GM19372 (cell line): Measurements from ENCODE around the gene GSTM1.

Source experiments
- ATAC-seq: cut with Tn5 transposase; IDR thresholded peaks from one replicate; pipeline ENCODE4 v1.9.1; 2021; ENCODE audit warnings: mild to moderate bottlenecking, low read depth, moderate library complexity; ENCODE audit not compliant: unreplicated experiment

The GSTM1 gene

DNA sequence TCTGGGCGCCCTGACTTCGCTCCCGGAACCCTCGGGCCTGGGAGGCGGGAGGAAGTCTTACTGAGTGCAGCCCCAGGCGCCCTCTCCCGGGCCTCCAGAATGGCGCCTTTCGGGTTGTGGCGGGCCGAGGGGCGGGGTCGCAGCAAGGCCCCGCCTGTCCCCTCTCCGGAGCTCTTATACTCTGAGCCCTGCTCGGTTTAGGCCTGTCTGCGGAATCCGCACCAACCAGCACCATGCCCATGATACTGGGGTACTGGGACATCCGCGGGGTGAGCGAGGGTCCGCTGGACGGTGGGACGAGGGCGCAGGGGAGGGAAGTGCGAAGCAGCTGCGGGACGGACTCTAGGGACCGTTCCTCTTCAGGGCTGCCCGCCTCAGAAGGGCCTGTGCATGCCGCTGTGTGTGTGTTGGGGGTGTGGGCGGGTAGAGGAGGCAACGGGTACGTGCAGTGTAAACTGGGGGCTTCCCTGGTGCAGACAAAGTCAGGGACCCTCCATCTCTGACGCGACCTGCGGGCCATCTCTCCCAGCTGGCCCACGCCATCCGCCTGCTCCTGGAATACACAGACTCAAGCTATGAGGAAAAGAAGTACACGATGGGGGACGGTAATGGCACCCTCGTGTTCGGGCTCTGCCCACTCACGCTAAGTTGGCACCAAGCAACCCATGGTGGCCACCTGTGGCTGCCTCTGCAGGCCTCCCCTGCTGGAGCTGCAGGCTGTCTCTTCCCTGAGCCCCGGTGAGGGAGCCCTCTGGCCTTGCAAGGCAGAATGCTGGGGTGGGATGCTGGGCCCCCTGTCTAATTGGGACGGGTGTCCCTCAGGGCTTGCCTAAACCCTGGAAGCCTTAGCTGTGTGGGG lies at the start of gene GSTM1:
GSTM1 (plus strand) TSS at position 177 of the 859 bp plus-strand sequence; CDS start at position 234, 57 bp downstream.
- ATAC-seq = peak; percentile 94

DNA sequence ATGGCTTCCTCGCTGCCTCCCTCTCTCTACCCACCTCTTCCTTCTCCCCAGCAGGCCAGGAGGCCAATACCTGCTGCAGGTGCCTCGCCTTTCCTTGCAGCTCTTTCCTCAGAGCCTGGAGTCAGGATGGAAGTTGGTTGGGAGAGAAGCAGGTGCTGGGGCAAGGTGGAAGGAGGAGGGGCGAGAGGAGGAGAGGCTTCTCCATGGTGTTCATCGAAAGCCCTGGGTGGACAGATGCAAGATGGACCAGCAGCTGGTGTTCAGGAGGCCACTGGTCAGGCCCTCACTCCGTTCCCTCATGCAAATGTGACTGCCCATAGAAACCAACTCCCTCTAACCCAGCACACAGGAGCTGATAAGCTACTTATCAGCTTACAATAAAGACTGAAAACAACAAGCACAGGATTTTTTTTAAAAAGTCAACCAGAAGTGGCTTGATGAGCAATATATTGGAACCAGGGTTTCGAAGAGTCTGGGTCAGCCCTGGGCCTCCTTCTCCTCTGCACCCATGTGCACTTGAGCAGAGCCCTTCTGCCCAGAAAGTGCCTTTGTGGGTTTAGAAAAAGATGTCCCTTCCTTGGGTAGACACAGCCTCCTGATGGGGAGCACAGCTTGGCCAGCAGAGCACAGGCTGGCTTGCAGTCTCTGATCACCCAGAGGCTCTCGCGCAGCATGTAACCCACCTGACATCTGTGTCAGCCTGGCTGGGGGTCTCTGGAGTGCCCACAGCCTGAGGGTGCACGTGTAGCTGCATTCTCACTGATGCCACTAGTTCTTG lies 48.4 kb upstream of the GSTM1 start:
- no peak for ATAC-seq

DNA sequence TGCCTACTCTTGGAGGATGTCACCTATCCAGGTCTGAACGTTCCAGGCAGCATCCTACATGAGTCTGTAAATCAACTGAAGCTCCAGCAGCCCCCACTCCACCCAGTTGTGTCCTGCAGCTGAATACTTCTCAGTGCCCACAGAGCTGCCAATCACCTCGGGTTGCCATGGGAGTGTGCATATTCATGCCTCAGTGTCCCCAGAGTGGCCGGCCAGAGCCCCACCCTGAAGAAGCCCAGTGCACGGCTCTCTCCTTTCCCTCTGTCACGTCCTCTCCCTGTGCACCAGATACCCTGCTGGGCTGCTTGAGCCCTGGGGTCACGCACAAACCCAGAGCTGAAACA lies 47.8 kb upstream of the GSTM1 start:
- no peak for ATAC-seq

- ATAC-seq = no peak
Measured at GRCh38 chr1:109640285-109640865, 47.2 kb upstream of the GSTM1 start.

GRCh38 chr1:109641078-109641740 lies 46.4 kb upstream of the GSTM1 start:
- ATAC-seq = no peak

GRCh38 chr1:109641861-109642260 lies 45.8 kb upstream of the GSTM1 start:
- no peak for ATAC-seq

GRCh38 chr1:109642626-109643025 lies 45.0 kb upstream of the GSTM1 start:
- ATAC-seq = no peak

DNA sequence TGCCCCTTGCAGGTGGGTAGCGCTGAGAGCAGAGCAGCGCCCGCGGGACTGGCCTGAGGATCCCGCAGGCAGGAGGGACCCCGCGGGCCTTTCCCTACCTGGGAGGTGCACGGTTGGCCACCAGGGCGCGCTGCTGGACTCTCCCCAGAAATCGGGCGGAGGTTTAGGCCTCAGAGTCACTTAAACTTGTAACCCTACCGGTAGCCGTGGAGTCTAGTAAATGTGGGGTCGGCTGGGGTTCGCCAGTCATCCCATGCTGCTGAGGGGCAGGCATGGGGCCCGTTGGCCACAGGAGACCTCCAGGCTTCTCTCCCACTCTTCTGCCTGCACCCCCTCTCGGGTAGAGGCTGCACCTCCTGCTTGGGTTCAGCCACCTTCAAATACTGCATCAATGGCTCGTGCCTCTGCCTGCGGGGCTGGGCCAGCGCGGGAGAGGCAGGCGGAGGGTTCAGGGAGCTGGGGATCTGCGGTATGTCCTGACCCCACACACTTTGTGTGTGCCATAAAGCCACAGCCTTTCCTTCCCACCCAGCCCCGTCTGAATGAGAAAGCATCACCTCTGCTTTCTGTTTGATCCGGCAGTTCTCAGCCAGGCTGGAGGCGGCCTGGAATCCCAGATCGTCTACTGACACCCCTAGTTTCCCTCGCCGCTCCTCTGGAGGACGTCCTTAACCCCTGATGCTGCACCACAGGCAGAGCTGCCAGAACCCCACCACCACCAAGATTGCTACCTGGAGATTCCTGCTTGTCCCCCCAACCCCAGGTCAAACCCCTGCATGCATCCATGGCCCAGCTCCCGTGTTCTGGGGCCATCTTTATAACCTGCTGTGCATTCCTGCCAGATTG lies 44.0 kb upstream of the GSTM1 start:
- ATAC-seq = no peak

DNA sequence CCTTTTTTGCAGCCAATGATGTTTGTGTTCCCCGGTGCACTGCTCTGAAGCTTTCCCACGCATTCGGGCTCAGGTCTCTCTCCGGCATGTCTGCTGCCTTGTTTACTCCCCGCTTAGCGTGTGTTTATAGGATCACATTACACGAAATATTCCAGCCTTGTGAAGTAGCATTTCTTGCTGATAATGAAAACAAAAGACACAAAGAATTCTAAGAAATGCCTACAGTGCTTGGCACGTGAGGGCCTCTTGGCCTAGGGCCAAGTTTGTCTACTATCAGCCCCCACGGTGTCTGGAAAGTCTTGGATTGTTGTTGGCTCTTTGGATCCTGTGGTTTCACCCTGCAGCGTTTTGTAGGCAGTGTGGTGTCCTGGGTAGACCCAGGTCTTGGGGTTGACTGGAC lies 42.9 kb upstream of the GSTM1 start:
- no peak for ATAC-seq

DNA sequence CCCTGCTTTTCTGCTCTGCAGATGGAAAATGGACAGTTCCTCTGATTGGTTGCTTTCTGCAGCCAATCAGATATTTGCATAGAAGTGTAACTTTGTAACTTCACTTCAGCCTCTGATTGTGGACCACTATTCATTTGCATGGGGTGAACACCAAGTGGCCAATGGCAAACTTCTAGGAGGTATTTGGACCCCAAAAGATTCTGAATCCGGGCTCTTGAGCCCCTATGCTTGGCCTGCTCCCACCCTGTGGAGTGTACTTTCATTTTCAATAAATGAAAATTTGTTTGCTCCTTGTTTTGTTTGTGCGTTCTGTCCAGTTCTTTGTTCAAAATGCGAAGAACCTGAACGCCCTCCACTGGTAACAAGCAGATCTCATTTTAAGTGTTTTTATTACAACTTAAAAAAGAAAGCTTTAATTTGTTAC lies 38.1 kb upstream of the GSTM1 start:
- ATAC-seq = no peak

DNA sequence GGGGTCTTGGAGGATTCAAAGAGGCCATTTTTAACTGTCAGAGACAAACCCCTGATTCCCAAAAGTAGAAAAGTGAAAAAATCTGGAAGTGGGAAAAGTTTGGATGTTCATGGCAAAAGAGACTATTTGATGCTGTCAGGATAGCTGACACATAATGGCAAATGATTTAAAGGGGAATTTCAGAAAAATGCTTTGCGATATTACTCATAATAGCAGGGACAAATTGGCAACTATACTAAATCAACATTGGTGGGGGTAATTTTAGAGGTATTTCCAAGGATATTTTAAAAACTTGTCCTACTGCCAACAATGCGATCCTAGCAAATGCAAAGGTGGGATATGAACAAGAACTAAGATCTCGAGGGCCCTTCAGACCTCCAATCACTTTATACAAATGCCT lies 37.0 kb upstream of the GSTM1 start:
- no peak for ATAC-seq

- no peak for ATAC-seq
Measured at GRCh38 chr1:109652402-109652801, 35.2 kb upstream of the GSTM1 start.

DNA sequence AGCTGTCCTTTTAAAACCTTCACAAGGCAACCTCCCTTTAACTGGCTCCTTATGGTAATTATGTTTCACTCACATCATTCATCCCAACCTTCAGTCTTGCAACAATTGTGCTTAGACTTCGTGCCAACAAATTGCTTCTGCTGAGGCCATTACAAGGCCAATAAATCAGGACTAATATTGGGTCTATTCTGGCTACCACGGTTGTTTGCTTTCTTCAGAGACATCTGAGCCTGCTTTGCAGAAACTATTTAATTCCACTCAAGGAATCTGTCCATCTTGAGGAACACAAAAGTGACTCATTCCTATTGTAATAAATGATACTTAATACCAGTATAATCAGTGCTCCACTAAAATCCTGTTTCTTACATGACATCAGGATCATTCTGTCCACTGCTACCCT lies 34.3 kb upstream of the GSTM1 start:
- ATAC-seq = no peak

- ATAC-seq = no peak
Measured at GRCh38 chr1:109654519-109654918, 33.1 kb upstream of the GSTM1 start.

- peak; percentile 89 for ATAC-seq
Measured at GRCh38 chr1:109655615-109656519, 31.8 kb upstream of the GSTM1 start, which contains the start of gene GSTM4. Gene GSTM4 (plus strand): TSS chr1:109656099. CDS start chr1:109656390, 291 bp downstream.

DNA sequence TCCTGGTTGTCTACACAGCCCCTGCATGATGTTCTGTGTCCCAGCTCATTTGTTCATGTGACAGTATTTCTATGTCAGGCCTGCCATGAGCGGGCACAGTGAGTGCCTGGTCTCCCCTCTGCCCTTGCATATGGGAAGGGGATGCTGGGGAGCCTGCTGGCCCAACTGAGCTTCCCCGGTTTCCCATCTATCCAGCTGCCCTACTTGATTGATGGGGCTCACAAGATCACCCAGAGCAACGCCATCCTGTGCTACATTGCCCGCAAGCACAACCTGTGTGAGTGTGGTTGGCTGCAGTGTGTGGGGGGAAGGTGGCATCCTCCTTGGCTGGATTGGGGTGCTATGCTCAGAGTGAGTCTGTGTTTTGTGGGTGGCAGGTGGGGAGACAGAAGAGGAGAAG lies 30.2 kb upstream of the GSTM1 start:
- ATAC-seq = no peak

DNA sequence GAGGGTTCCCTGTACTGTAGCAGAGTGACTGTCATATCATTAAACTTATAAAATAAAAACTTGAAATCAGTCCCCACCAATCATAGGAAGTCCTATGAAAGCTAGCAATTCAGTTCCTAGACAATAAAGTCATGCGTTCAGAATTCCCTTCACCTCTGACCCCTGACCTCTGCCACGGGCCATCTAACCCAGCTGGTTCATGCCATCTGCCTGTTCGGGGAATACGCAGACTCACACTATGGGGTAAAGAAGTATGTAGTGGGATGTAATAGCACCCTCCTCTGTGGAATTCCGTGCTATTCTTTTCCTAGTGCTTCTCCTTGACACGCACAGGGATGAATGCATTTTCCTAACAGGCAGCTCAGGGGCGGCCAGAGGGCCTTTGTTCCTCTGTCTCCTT lies 29.6 kb upstream of the GSTM1 start:
- ATAC-seq = no peak

- no peak for ATAC-seq
Measured at GRCh38 chr1:109658533-109659042, 29.0 kb upstream of the GSTM1 start.

GRCh38 chr1:109659145-109659544 lies 28.5 kb upstream of the GSTM1 start:
- ATAC-seq = no peak
